Endothelial cell of umbilical vein (primary cell): Measurements from ENCODE around the gene KRT84.

Experiments
- EZH2 ChIP-seq: IDR thresholded peaks from 2 replicates; pipeline ENCODE4 v1.6.1; 2012; ENCODE audit warnings: borderline replicate concordance, low read depth, mild to moderate bottlenecking, moderate library complexity, low read length, inconsistent platforms; ENCODE audit not compliant: severe bottlenecking
- FOS ChIP-seq: IDR thresholded peaks from 2 replicates; pipeline ENCODE4 v1.6.1; 2011; ENCODE audit warnings: mild to moderate bottlenecking, low read length, moderate library complexity, borderline replicate concordance; ENCODE audit not compliant: insufficient read depth
- GATA2 ChIP-seq: IDR thresholded peaks from 2 replicates; pipeline ENCODE4 v1.7.0; 2011; ENCODE audit warnings: low read depth, mild to moderate bottlenecking, moderate library complexity, mixed read lengths, low read length; ENCODE audit not compliant: insufficient read length, insufficient read depth
- MYC ChIP-seq: IDR thresholded peaks from one replicate; pipeline ENCODE4 v1.6.1; 2011; ENCODE audit warnings: mild to moderate bottlenecking, low read depth, low read length
- POLR2A ChIP-seq: IDR thresholded peaks from 2 replicates; pipeline ENCODE4 v1.6.1; 2012; ENCODE audit warnings: low read depth, mild to moderate bottlenecking, control low read depth, low read length
- POLR2AphosphoS5 ChIP-seq: IDR thresholded peaks from 2 replicates; pipeline ENCODE4 v1.6.1; 2012; ENCODE audit warnings: low read depth, mild to moderate bottlenecking, control low read depth, low read length, moderate library complexity; ENCODE audit not compliant: insufficient read depth
- TF ChIP-seq, protein P1 (sequence below), 2 donors: IDR thresholded peaks; 1 replicate in 1 of 2; 2 replicates in 1 of 2; pipeline ENCODE4 v1.5.1; 2011; ENCODE audit warnings: low read length in 2 of 2, mild to moderate bottlenecking in 2 of 2, moderate library complexity in 2 of 2, control low read depth in 1 of 2, inconsistent platforms in 1 of 2, low read depth in 1 of 2; ENCODE audit not compliant: insufficient read depth in 1 of 2; ENCODE audit errors: extremely low read depth in 1 of 2

DNA sequence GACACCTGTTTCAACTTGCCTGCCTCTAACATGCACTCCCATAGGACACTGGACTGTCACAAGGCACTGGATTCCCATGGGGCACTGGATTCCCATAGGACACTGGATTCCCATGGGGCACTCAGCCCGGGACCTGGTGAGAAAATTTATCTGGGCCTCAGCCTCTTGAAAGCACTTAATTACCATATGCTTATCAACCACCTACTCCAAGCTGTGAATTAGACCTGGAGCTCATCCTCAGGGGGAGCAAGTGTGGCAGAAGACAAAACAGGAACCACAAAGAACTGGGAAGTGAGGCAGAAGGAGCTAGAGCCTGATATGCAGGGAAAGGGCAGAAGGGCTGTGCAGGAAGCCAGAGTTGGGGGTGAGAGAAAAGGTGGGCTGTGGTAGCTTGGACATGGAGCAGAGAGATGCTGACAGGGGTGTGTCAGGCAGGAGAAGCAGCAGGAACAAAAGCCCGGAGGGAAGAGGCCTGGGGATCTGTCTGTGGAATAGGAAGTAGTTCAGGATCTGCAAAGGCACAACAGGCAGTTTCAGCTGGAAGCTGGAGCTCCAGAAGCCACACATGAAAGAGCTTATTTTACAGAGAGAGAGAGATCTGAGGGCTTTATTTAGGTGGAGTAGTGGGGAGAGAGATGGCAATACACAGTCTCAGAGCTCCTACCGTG, 17.6 kb upstream of the KRT84 start:
- TF ChIP-seq, protein P1, sequence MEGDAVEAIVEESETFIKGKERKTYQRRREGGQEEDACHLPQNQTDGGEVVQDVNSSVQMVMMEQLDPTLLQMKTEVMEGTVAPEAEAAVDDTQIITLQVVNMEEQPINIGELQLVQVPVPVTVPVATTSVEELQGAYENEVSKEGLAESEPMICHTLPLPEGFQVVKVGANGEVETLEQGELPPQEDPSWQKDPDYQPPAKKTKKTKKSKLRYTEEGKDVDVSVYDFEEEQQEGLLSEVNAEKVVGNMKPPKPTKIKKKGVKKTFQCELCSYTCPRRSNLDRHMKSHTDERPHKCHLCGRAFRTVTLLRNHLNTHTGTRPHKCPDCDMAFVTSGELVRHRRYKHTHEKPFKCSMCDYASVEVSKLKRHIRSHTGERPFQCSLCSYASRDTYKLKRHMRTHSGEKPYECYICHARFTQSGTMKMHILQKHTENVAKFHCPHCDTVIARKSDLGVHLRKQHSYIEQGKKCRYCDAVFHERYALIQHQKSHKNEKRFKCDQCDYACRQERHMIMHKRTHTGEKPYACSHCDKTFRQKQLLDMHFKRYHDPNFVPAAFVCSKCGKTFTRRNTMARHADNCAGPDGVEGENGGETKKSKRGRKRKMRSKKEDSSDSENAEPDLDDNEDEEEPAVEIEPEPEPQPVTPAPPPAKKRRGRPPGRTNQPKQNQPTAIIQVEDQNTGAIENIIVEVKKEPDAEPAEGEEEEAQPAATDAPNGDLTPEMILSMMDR (IDR thresholded peaks at IDR 0.05; ENCODE audit: extremely low read depth in 1 of 2, insufficient read depth in 1 of 2, low read depth in 1 of 2, low read length in 2 of 2): no peak
- TF ChIP-seq MYC (no peak), POLR2A (no peak), POLR2AphosphoS5 (no peak), EZH2 (no peak), GATA2 (no peak), FOS (no peak)
